NAMALWA (cell line): ENCODE data around the gene KLK15.
"Not testable (repeated sequence)": the region's sequence is repeated elsewhere in the genome, so short reads cannot be mapped to it uniquely, and the experiment has no call there.

Source experiments
- DNase-seq: peaks from one replicate; pipeline ENCODE4 v3.0.0-alpha.2; 2015; ENCODE audit warnings: low spot score

The KLK15 gene

DNA sequence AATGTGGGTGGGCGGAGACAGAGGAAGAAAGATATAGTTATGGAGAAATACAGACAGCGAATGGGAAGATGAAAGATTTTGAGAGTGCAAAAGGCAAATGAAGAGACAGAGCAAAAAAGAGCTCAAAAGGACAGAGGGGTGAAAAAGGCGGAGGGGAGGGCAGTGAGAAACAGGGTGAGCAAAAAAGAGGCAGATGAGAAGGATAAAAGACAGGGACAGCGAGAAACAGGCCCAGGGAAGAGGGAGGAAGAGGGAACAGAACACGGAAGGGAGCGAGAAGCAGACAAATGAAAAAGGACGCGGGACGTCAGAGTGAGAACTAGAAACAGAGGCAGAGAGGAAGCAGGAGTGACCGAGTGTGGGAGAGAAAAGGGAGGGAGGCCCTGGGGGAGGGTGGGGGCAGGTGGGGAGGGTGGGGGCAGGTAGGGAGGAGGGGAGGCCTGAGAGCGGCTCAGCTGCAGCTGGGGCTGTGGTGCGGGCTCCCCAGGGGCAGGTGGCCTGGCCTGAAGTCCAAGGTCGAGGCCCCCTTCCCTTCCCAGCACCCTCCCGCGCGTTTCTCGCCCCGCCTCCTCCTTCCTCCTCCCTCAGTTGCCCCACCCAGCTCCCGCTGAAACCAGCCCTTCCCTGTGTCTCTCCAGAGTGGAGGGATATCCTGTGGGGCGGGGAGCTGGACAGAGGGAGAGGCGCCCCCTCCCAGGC lies 12.7 kb downstream of the KLK15 start:
- no peak for DNase-seq

DNA sequence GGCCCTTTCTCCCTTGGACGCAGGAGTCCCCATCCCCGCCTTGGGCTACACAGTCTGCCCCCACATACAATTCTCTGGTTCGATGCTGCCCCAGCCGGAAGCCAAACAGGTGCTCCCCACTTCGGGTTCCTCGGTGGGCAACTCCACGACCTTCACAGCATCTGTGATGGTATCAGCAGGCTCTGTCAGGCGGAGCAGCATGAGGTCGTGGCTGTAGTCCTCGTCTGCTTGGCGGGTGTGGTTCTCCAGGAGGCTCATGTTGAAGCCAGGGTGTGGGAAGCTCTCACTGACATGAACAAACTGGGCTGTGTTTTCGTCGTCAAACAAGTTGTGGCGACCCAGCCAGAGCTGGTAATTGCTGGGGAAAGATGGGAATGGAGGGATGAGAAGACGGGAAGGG lies 13.3 kb downstream of the KLK15 start:
- peak; percentile 43 for DNase-seq

DNA sequence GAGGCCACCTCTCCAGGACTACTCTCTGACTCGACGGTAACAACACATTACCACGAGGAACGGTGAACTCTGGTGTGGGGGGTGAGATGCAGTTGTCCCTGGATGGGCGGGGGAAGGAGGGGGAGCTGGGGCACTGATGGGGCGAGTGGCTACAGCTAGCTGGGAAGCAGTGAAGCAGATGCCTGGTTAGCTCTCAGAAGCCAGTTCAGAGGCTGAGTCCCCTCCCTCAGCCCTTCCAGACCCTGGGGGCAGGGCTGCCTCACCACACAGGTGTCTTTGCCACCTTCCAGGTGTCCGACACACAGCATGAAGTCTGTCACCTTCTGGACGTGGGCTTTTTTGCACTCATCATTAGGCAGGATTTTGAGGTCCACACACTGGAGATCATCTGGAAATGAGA lies 13.7 kb downstream of the KLK15 start:
- no peak for DNase-seq

DNA sequence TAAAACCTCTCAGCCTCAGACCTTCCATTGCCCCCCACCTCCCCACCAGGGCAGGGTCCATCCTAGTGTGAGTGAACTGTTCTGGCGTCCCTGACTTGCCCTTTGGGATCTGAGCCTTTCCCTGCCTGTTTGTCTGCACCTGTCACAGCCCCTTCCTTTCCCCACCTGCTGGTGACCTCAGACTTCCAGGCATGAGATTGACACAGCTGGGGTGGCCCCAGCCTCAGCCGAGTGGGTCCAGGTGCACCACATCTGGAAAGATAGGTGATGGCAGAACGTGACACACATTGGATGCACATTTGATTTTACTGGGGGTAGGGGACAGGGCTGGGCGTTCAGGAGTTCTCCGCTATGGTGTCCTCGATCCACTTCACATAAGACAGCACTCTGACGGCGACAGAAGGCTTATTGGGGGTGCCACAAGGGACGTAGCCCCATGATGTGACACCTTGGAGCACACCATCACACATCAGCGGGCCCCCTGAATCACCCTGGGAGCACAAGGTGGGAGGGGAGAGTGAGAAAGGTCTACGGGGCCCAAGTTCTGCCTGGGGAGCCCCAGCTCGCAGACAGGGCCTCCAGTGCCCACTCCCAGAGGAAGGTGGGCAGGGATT lies 14.4 kb downstream of the KLK15 start:
- peak; percentile 62 for DNase-seq

DNA sequence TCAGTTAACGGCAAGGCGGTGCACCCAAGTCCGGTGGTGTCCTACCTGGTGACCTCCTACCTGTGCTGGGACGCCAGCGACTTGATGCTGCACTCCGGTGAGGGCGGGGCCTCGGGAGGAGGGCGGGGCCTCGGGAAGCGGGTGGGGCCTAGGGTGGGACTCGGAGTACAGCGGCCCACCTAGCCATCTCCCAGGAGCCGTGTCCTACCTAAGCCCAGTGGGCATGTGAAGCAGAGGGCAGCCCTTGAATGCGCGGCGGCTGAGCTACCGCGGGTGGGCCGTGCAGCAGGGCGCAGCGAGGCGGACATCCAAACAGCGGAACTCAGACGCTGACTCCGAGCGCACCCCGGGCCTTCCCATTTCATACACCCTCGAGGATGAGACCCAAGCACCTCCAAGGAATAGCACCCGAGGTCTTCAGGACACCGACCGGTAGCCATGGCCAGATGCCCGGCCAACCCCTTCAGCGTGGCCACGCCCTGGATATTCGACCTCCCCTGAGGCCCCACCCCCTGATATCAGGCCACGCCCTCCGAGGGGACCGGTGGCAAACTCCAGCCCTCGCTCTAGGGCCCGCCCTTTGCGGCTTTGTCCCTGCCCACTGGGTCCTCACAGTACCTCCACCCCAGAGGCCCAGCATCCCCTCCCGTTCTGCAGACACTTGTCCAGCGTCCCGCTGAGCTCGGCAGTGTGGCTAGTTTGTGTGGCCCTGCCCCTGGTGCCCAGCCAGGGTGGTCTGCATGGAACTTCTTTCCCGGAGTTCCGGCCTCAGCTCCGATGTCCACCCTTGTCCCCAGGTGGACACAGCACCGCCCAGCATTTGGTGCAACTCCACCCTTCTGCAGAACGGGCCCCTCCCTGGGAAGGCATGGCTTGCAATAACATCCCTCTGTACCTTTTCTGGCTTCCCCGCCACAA lies 15.2 kb downstream of the KLK15 start:
- DNase-seq, result peak; percentile 60

DNA sequence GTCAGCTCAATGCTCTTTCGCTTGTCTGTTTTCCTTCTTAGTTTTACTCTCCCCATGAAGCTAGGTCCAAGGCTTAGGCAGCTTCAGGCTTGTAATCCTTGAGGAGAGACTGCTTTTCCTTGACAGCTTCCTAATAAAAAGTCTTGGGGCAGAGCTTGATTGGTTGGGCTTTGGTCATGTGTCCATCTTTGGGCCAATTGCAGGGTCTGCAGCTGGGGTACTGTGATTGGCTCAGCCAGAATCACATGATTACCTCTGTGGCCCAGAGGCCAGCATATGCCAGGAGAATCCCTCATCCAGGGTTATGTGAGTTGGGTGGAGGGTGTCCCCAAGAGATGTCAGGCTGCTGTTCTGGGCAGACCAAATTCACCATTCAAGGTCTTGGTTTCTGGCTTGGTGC lies 17.9 kb downstream of the KLK15 start:
- DNase-seq, result no peak

DNA sequence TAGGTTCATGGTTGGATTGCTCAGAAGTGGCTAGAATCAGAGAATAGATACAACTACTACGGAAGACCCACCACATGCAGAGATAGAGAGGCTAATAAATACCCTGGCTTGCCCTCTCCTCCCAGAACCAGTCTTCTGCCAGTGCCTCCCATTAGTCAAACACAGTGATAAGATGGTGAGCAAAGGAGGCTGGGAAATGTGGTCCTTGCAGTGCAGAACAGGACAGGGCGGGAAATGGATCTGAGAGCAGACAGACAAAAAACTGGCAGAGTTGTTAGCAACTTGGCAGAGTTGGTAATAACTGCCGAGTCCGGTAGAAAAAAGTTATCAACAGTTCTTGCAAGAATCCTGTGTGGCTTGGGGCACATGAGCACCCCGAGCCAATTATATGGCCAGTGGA lies 18.5 kb downstream of the KLK15 start:
- no peak for DNase-seq

DNA sequence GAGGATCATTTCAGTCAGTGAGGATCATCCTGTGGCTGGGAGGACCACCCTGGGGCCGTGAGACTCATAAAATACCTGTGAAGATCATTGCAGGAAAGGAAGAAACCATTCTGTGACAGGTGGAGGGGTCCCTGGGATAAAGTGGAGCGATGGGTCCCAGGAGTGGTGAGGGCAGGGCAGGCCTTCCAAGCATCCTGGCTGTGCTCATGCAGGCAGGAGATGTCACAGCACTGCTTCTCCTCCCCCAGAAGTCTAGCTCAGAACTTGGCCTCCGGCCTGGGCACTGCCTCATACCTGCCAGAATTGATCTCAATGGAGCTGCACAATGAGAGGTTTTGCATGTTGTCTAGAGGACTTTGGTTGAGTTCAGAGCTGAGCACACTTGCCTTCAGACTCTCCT lies 20.9 kb downstream of the KLK15 start:
- DNase-seq, result no peak

DNA sequence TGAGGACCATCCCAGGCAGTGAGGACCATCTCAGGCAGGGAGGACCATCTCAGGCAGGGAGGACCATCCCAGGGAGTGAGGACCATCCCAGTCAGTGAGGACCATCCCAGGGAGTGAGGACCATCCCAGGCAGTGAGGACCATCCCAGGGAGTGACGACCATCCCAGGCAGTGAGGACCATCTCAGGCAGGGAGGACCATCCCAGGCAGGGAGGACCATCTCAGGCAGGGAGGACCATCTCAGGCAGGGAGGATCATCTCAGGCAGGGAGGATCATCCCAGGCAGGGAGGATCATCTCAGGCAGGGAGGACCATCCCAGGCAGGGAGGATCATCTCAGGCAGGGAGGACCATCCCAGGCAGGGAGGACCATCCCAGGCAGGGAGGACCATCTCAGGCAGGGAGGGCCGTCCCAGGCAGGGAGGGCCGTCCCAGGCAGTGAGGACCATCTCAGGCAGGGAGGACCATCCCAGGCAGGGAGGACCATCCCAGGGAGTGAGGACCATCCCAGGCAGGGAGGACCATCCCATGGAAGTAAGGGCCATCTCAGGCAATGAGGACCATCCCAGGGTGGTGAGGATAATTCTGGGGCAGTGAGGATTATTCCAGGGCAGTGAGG lies 21.6 kb downstream of the KLK15 start:
- not testable (repeated sequence) for DNase-seq

DNA sequence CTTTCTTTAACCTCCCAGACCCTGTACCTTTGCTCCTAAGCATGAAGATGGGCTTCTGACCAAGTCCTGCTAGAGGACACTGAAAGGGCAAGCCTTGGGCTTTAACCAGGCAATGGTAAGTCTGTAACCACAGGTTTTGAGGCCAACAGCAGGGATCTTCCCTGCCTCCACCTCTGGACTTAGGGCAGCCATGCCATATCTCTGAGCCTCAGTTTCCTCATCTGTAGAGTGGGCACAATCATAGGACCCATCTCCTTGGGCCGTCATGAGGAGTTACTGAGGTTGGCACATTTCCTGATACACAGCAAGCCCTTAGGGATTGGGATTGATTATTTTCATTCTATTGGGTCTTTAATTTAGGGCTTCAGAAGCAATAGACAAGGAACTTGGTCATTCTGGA lies 24.5 kb downstream of the KLK15 start:
- DNase-seq, result no peak

DNA sequence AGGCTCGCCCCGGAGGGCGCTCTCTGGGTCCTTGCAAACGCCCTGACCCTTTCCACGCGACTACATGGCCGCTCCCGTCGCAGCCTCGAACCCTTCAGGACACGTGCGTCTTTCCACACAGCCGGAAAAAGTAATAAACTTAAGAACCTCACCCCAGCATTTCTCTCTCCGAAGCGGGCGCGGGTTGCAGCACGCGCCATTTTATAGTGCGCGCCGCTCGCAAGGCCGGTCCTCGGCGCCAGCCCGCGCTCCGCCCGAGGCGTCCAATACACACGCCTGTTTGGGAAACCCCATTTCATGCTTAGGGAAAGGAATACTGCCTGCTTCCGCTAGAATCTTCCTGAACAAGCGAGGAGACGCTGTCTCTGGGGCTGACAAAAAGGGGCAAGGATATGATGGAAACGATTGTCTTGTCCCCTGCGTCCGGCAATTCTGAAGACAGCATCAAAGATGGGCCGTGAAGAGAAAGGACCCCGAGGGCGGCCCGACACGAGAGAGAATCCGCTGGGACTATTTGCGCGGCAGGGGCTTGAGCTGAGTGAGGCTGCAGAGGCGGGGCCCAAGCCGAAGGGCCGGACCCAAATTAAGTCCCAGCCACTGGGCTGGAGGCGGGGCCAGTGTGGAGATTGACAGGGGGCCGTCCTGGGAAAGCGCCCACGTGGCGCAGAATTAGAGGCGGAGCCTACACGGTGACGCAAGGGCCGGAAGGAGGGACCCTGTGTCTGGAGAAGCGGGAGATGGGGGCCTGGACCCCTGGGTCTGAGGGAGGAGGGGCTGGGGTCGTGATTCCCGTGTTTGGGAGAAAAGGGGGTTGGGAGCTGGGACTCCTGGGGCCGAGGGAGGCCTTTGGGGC lies 28.7 kb downstream of the KLK15 start:
- DNase-seq, result peak; percentile 99

DNA sequence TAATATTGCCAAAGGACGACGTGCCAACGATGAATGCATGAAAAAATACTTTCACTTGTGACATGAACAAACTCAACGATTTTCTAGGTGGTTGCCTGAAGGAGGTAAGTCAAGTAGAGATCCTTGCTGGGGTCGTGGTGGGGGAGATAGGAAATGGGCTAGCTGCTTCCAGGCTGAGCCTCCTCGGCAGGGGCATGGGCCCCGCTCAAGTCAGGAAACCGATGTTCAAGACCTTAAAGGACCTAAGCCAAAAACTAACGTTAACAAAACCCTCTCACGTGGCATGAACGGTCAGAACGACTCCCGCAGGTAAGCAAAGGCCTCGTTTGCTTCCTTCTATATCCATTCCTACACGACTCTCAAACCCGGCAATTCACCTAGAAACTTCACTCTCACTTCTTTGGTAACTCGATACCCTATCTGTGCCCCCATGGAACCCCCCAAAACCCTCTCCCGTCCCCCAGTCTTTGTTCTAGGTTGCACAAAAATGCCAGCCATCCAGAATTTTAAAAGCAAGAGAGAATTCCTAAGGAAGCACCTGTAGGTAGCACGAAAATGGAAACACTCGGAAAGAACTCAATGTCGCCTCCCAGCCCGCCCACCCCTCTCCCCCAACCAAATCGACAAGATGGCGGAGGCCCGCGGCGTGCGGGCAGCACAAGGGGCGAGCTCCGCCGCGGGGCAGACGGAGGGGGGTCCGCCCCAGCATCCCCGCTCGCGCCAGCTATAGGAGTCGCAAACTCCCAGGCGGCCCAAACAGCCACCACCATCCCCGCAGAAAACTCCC lies 29.5 kb downstream of the KLK15 start:
- DNase-seq, result peak; percentile 46

DNA sequence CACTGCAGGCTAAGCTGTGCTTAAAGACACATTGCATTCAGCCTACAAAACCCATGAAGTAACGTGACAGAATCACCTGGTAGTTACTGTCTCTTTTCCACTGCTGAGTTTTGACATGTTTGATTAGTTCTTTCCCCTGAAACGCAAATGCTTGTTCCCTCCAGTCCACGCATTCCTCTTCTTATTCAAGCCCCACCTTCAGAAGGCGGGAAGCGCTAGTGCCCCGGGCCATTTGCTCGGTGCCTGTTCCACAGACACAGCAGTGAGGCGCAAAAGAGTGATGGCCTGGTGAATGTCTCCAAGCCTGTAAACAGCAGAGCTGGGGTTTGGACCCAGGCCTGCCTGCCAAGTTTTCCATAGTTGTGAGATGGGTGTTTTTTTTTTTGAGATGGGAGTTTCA lies 32.3 kb downstream of the KLK15 start:
- DNase-seq, result no peak

DNA sequence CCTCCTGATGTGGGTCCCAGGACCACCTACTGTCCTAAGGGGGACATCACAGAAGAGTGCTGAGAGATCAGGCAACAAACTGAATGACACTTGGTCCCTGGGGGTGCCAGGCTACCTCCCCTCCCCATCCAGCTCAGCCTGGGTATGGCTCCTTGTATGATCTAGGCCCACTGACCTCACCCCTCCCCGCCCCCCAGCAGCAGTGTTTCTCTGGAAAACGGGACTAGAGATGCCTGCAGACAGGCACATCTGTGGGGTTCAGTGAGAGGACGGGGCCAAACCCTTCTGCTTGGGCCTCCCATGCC lies 33.9 kb downstream of the KLK15 start:
- DNase-seq, result no peak

DNA sequence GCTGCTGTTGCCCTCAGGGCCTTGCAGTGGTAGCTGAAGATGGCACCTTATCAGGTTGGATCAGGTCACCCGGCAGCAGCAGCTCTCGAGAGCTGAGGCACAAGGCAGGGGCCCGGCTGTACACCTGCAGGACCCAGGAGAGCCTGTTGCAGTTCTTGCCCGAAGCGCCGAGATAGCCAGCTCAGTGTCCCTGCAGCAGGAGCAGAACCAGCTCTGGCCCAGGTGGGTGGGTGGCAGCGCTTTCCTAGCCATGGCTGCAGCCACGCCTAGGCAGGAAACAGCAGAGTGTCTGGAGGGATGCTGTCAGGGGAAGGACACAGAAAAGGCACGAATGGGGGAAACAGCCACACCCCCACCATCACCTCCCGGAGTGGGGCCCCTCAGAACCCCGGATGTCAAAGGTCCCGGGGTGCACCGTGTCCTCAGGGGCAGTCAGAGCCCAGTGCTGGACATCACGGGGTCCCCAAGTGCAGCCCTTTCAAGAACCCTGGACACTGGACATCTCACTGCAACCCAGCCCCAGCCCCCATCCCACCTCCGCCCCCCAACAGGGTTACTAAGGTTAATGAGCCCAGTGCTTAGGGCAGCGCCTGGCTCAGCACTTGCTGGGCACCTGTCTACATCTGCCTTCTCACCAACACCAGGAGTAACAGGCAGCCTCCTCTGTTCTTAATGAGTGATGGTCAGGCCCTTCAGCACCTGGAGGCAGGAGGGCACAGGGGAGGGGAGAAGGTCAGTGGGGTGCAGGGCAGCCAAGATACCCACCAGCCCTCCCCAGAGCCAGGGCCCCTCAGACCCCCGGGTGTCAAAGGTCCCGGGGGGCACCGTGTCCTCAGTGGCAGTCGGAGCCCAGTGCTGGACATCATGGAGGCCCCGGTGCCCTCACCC lies 34.5 kb downstream of the KLK15 start:
- DNase-seq, result no peak

DNA sequence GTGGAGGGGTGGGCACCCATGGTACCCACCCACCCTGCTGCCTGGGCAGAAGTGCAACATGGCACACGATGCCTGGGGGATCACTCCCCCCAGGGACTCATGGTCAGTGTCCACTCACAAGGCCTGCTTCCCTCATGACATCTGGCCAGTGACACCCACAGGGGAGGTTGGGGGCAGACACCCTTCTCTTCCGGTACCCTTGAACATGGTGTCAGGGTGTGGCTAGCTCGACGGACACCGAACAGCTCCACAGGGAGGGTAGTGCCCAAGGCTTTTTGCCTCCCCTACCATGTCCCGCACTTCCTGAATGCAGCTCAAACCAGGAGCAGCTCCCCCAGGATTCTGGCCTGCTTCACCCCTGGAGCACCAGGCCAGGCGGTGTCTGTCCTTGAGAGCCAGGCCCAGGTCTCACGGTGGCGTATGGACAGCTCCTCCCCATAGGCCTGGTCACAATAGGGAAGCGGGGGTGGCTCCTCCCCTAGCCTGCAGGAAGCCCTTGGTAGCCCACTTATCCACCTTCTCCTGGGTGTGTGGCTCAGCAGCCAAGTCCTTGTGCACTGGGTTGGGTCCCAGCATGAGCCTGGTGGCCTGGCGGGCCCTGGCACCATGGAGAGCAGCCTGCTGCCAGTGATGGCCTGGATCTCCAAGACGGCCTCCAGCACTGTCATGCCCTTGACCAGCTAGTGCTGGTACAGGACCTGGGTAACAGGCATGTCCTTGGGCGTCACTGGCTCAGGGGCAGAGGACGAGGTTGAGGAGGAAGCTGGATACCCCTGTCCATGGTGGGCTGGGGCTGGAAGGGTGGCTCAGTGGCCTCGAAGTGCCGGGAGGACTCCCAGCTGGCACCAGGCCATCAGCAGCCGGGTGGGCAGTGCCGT lies 35.4 kb downstream of the KLK15 start:
- DNase-seq, result no peak

DNA sequence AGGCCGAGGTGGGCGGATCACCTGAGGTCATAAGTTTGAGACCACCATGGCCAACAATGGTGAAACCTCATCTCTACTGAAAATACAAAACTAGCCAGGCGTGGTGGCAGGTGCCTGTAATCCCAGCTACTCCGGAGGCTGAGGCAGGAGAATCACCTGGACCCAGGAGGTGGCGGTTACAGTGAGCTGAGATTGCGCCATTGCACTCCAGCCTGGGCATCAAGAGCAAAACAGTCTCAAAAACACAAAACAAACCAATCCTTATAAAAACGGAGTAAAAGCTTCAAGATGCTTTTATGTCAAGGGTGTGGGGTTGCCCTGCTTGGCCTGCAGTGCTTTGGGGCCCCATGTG lies 36.0 kb downstream of the KLK15 start:
- no peak for DNase-seq

DNA sequence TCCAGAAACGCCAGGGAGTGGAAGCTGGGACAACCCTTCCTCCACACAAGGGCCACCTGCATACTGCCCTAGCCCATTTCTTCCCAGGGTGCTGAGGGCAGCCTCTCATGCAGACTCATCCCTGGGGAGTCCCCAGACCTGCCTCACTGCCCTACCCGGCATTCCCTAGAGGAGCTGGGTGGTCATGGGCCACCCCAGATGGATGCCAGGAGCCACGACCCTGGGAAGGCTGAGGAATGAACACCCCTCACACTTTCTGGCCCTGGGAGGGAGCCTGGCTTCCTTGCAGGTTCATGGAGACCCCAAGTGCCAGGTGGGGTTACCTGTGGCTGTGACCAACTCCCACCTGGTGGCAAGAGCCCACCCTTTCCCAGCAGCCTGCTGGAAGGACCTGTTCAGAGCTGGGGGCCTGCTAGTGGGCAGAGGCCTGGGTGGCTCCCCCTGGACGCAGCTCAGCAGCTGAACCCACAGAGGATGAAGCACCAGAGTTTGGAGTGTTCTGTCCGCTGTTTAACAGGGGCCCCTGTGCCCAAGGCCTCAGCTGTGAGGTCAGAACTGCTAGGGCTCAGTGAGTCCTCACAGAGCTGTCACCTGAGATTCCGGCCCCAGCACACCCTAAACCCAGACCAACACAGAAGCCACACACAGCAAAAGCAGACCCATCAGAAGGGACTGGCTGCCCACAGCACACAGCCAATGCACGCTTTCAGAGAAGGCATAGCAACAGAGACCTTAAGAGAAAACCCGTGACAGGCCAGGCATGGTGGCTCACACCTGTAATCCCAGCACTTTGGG lies 36.5 kb downstream of the KLK15 start:
- no peak for DNase-seq
